ENCODE data around the gene NDEL1.

NDEL1 gene

GRCh38 chr17:8480011-8480976 is 44.6 kb downstream of the NDEL1 start:
- DNase-seq: no peak

GRCh38 chr17:8481089-8481488 is 45.4 kb downstream of the NDEL1 start:
- DNase-seq: no peak

- no peak for DNase-seq
These were observed 46.0 kb downstream of the NDEL1 start for GRCh38 chr17:8481703-8482102.

- DNase-seq: no peak
These were observed 46.9 kb downstream of the NDEL1 start for GRCh38 chr17:8482546-8482945.

GRCh38 chr17:8484465-8484864 is 48.8 kb downstream of the NDEL1 start:
- DNase-seq: no peak

- DNase-seq: no peak
These were observed 49.8 kb downstream of the NDEL1 start for GRCh38 chr17:8485491-8485890.

- no peak for DNase-seq
These were observed 51.5 kb downstream of the NDEL1 start for GRCh38 chr17:8487130-8487645.

- DNase-seq: no peak
These were observed 52.1 kb downstream of the NDEL1 start for GRCh38 chr17:8487743-8488142.

GRCh38 chr17:8488491-8488890 is 52.8 kb downstream of the NDEL1 start:
- DNase-seq: no peak

GRCh38 chr17:8488901-8489300 is 53.2 kb downstream of the NDEL1 start:
- no peak for DNase-seq

- DNase-seq: no peak
These were observed 54.2 kb downstream of the NDEL1 start for GRCh38 chr17:8489841-8490240.

GRCh38 chr17:8490256-8491023 is 54.8 kb downstream of the NDEL1 start:
- DNase-seq: no peak

- DNase-seq: no peak
These were observed 56.4 kb downstream of the NDEL1 start for GRCh38 chr17:8492121-8492520.

- no peak for DNase-seq
These were observed 58.3 kb downstream of the NDEL1 start for GRCh38 chr17:8494021-8494420.

- DNase-seq: no peak
These were observed 58.9 kb downstream of the NDEL1 start for GRCh38 chr17:8494506-8495111.

- DNase-seq: no peak
These were observed 60.4 kb downstream of the NDEL1 start for GRCh38 chr17:8496081-8496480.

GRCh38 chr17:8499171-8499570 is 63.5 kb downstream of the NDEL1 start:
- no peak for DNase-seq

- no peak for DNase-seq
These were observed 63.9 kb downstream of the NDEL1 start for GRCh38 chr17:8499614-8500013.

GRCh38 chr17:8500609-8501008 is 64.9 kb downstream of the NDEL1 start:
- no peak for DNase-seq

- no peak for DNase-seq
These were observed 66.4 kb downstream of the NDEL1 start for GRCh38 chr17:8502126-8502525.

- peak; percentile 45 for DNase-seq
These were observed 67.7 kb downstream of the NDEL1 start for GRCh38 chr17:8503368-8503767.

- no peak for DNase-seq
These were observed 68.1 kb downstream of the NDEL1 start for GRCh38 chr17:8503807-8504206.
